Measurements from ENCODE around the gene NCS1.

The NCS1 gene

DNA sequence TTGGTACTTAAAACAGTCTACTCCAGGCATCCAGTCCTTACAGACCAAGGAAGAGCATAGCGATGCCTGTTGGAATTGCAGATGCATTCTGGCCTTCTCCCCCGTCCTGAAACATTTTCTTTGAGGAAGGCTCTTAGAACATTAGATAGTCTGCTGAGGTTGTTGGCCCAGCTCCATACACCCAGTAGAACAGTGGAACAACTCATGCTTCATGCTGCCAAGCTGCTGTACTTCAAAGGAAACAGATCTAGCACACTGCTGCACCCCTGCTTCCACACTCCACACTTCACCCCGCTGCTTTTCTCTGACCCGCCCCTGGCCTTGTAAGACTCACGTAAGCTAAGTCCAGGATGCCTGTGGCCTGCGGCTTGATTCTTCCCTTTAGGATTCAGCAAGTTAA is 33.4 kb upstream of the NCS1 start:
- peaks cover 8% of the 10 kb centered on the region for H3K4me1 ChIP-seq (ENCODE audit: control insufficient read depth, insufficient read depth, low read length)
- no peaks in the 10 kb centered on the region for H3K36me3 ChIP-seq (ENCODE audit: control insufficient read depth, insufficient read depth, low read length)
- no peaks in the 10 kb centered on the region for H3K9me3 ChIP-seq (ENCODE audit: control insufficient read depth, low read length)
- H3K27me3 ChIP-seq (ENCODE audit: control insufficient read depth, insufficient read depth, low read length), result peaks cover 14% of the 10 kb centered on the region
- H3K9ac ChIP-seq (ENCODE audit: low read length), result no peak overlapping the region
- no peak overlapping the region for H3K4me3 ChIP-seq (ENCODE audit: low read length)

- Histone ChIP-seq H3K36me3 (ENCODE audit: control insufficient read depth, insufficient read depth, low read length) (no peaks in the 10 kb centered on the region), H3K4me1 (ENCODE audit: control insufficient read depth, insufficient read depth, low read length) (peaks cover 12% of the 10 kb centered on the region)
Measured at GRCh38 chr9:130139251-130139650, 33.0 kb upstream of the NCS1 start.

GRCh38 chr9:130140706-130141105 is 31.5 kb upstream of the NCS1 start:
- H3K27me3 ChIP-seq (ENCODE audit: control insufficient read depth, insufficient read depth, low read length), result peaks cover 28% of the 10 kb centered on the region
- no peak overlapping the region for H3K4me3 ChIP-seq (ENCODE audit: low read length)
- peaks cover 12% of the 10 kb centered on the region for H3K4me1 ChIP-seq (ENCODE audit: control insufficient read depth, insufficient read depth, low read length)
- H3K36me3 ChIP-seq (ENCODE audit: control insufficient read depth, insufficient read depth, low read length), result no peaks in the 10 kb centered on the region
- H3K9me3 ChIP-seq (ENCODE audit: control insufficient read depth, low read length), result no peaks in the 10 kb centered on the region
- no peak overlapping the region for H3K9ac ChIP-seq (ENCODE audit: low read length)

More at GRCh38 chr9:130139251-130139650, 33.0 kb upstream of the NCS1 start:
- H3K9me3 ChIP-seq (ENCODE audit: control insufficient read depth, low read length), result no peaks in the 10 kb centered on the region
- H3K4me3 ChIP-seq (ENCODE audit: low read length), result no peak overlapping the region
- peaks cover 17% of the 10 kb centered on the region for H3K27me3 ChIP-seq (ENCODE audit: control insufficient read depth, insufficient read depth, low read length)
- no peak overlapping the region for H3K9ac ChIP-seq (ENCODE audit: low read length)

DNA sequence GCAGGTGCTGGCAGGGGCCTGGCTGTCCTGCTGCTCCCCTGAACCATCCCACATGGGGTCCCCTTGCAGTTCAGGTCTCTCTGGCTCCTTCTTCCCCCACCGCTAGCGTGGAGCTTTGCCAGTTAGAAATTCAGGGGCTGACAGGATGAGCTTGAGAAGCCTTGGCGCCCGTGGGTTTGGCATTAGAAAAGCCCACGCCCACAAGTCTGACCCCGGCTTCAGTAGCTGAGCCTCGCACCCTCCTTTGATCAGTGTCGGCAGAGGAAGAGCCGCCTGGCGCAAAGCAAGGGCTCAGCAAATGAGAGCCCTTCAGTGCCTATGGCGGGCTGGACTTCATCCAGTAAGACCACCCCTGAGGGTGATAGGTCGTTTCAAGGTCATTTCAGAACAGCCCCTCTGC is 30.1 kb upstream of the NCS1 start:
- H3K27me3 ChIP-seq (ENCODE audit: control insufficient read depth, insufficient read depth, low read length), result peaks cover 31% of the 10 kb centered on the region
- H3K4me3 ChIP-seq (ENCODE audit: low read length), result no peak overlapping the region
- no peak overlapping the region for H3K9ac ChIP-seq (ENCODE audit: low read length)
- no peaks in the 10 kb centered on the region for H3K9me3 ChIP-seq (ENCODE audit: control insufficient read depth, low read length)
- H3K36me3 ChIP-seq (ENCODE audit: control insufficient read depth, insufficient read depth, low read length), result no peaks in the 10 kb centered on the region
- peaks cover 12% of the 10 kb centered on the region for H3K4me1 ChIP-seq (ENCODE audit: control insufficient read depth, insufficient read depth, low read length)

- Histone ChIP-seq H3K4me3 (ENCODE audit: low read length) (no peak overlapping the region), H3K9ac (ENCODE audit: low read length) (no peak overlapping the region), H3K9me3 (ENCODE audit: control insufficient read depth, low read length) (no peaks in the 10 kb centered on the region), H3K4me1 (ENCODE audit: control insufficient read depth, insufficient read depth, low read length) (peaks cover 12% of the 10 kb centered on the region), H3K36me3 (ENCODE audit: control insufficient read depth, insufficient read depth, low read length) (no peaks in the 10 kb centered on the region), H3K27me3 (ENCODE audit: control insufficient read depth, insufficient read depth, low read length) (peaks cover 31% of the 10 kb centered on the region)
Measured at GRCh38 chr9:130142641-130143040, 29.6 kb upstream of the NCS1 start.

DNA sequence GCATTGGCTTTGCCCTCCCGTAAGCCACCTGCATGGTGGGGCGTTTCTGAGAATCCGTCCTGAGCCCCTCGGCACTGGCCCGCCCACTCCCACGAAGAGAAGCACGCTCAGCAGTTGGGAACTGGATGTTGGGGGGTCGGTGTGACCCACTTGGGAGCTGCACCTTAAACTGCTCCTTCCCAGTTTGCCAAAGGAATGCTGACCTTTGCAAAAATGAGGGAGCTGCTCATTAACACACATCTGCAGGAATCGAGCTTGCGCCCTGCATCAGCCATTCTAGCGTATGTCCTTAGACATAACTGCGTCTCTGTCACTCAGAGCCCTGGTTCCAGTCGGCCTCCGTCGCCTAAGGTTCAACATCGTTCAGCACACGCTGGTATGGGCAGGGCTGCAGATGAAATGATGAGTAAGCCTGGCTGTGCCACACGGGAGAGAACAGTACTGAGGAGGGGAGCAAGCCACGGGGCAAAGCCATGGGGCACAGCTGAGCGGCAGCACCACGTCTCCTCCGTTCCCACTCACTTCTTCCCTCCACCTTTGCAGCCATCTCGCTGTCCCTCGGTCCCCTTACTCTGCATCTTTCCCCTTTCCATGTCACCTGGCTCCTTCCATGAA is 28.8 kb upstream of the NCS1 start:
- Histone ChIP-seq H3K27me3 (ENCODE audit: control insufficient read depth, insufficient read depth, low read length) (peaks cover 31% of the 10 kb centered on the region), H3K9me3 (ENCODE audit: control insufficient read depth, low read length) (no peaks in the 10 kb centered on the region), H3K4me3 (ENCODE audit: low read length) (no peak overlapping the region), H3K9ac (ENCODE audit: low read length) (no peak overlapping the region), H3K4me1 (ENCODE audit: control insufficient read depth, insufficient read depth, low read length) (peaks cover 12% of the 10 kb centered on the region), H3K36me3 (ENCODE audit: control insufficient read depth, insufficient read depth, low read length) (no peaks in the 10 kb centered on the region)

- H3K9me3 ChIP-seq (ENCODE audit: control insufficient read depth, low read length), result no peaks in the 10 kb centered on the region
- H3K27me3 ChIP-seq (ENCODE audit: control insufficient read depth, insufficient read depth, low read length), result peaks cover 31% of the 10 kb centered on the region
- H3K9ac ChIP-seq (ENCODE audit: low read length), result no peak overlapping the region
- peaks cover 7% of the 10 kb centered on the region for H3K4me1 ChIP-seq (ENCODE audit: control insufficient read depth, insufficient read depth, low read length)
- H3K36me3 ChIP-seq (ENCODE audit: control insufficient read depth, insufficient read depth, low read length), result no peaks in the 10 kb centered on the region
- no peak overlapping the region for H3K4me3 ChIP-seq (ENCODE audit: low read length)
Measured at GRCh38 chr9:130143958-130144366, 28.2 kb upstream of the NCS1 start.

GRCh38 chr9:130144703-130145102 is 27.5 kb upstream of the NCS1 start:
- no peak overlapping the region for H3K9ac ChIP-seq (ENCODE audit: low read length)
- H3K9me3 ChIP-seq (ENCODE audit: control insufficient read depth, low read length), result no peaks in the 10 kb centered on the region
- peaks cover 31% of the 10 kb centered on the region for H3K27me3 ChIP-seq (ENCODE audit: control insufficient read depth, insufficient read depth, low read length)
- H3K4me3 ChIP-seq (ENCODE audit: low read length), result no peak overlapping the region
- peaks cover 4% of the 10 kb centered on the region for H3K4me1 ChIP-seq (ENCODE audit: control insufficient read depth, insufficient read depth, low read length)
- no peaks in the 10 kb centered on the region for H3K36me3 ChIP-seq (ENCODE audit: control insufficient read depth, insufficient read depth, low read length)

DNA sequence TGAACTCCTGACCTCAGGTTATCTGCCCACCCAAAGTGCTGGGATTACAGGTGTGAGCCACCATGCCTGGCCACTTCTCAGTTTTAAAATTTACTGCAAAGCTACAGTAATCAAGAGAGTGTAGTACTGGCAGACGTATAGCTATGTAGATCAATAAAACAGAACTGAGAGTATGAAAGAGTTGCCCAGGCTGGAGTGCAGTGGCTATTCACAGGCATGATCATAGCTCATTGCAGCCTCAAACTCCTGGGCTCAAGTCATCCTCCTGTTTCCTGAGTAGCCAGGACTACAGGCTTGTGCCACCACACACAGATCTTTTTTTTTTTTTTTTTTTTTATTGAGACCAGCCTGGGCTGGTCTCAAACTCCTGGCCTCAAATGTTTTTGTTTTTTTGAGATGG is 26.5 kb upstream of the NCS1 start:
- H3K27me3 ChIP-seq (ENCODE audit: control insufficient read depth, insufficient read depth, low read length), result peaks cover 31% of the 10 kb centered on the region
- no peaks in the 10 kb centered on the region for H3K36me3 ChIP-seq (ENCODE audit: control insufficient read depth, insufficient read depth, low read length)

DNA sequence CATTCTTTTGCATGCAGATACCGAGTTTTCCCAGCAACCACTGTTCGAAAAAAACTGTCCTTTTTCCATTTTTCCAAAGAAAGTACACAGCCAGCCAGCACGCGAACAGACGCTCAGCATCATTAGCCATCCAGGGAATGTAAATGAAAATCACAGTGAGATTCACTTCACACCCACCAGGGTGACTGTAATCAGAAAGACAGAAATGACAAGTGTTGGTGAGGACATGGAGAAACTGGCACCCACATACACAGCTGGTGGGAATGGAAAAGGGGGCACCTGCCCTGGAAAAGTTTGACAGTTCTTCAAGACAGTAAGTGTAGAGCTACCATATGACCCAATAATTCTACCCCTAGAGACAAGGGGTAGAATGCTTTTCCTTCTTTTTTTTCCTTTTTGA is 25.0 kb upstream of the NCS1 start:
- Histone ChIP-seq H3K9me3 (ENCODE audit: control insufficient read depth, low read length) (no peaks in the 10 kb centered on the region), H3K27me3 (ENCODE audit: control insufficient read depth, insufficient read depth, low read length) (peaks cover 31% of the 10 kb centered on the region), H3K36me3 (ENCODE audit: control insufficient read depth, insufficient read depth, low read length) (no peaks in the 10 kb centered on the region), H3K9ac (ENCODE audit: low read length) (no peak overlapping the region), H3K4me1 (ENCODE audit: control insufficient read depth, insufficient read depth, low read length) (peaks cover 4% of the 10 kb centered on the region), H3K4me3 (ENCODE audit: low read length) (no peak overlapping the region)

More for the DNA sequence above, 26.5 kb upstream of the NCS1 start:
- Histone ChIP-seq H3K9ac (ENCODE audit: low read length) (no peak overlapping the region), H3K9me3 (ENCODE audit: control insufficient read depth, low read length) (no peaks in the 10 kb centered on the region), H3K4me3 (ENCODE audit: low read length) (no peak overlapping the region), H3K4me1 (ENCODE audit: control insufficient read depth, insufficient read depth, low read length) (peaks cover 4% of the 10 kb centered on the region)

- no peak overlapping the region for H3K4me3 ChIP-seq (ENCODE audit: low read length)
- no peaks in the 10 kb centered on the region for H3K36me3 ChIP-seq (ENCODE audit: control insufficient read depth, insufficient read depth, low read length)
- H3K4me1 ChIP-seq (ENCODE audit: control insufficient read depth, insufficient read depth, low read length), result peaks cover 4% of the 10 kb centered on the region
- H3K9ac ChIP-seq (ENCODE audit: low read length), result no peak overlapping the region
- H3K9me3 ChIP-seq (ENCODE audit: control insufficient read depth, low read length), result no peaks in the 10 kb centered on the region
- H3K27me3 ChIP-seq (ENCODE audit: control insufficient read depth, insufficient read depth, low read length), result peaks cover 26% of the 10 kb centered on the region
Measured at GRCh38 chr9:130147910-130148309, 24.3 kb upstream of the NCS1 start.

DNA sequence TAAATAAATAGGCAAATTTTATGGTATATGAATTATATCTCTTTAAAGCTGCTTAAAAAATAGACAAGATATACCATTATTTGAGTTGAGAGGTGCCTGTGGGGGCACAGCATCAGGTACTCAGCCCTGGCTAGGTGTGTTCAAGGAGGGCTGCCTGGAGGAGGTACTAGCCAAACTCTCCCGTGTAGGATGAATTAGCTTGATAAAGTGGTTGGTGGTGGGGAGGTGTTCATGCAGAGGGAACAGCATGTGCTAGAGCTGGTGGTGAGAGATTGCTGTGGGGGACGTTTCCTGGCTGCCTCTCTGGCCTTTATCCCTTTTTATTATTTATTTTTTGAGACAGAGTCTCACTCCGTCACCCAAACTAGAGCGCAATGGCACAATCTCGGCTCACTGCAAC is 23.2 kb upstream of the NCS1 start:
- Histone ChIP-seq H3K27me3 (ENCODE audit: control insufficient read depth, insufficient read depth, low read length) (peaks cover 14% of the 10 kb centered on the region), H3K4me3 (ENCODE audit: low read length) (no peak overlapping the region), H3K36me3 (ENCODE audit: control insufficient read depth, insufficient read depth, low read length) (no peaks in the 10 kb centered on the region), H3K4me1 (ENCODE audit: control insufficient read depth, insufficient read depth, low read length) (peaks cover 2% of the 10 kb centered on the region), H3K9ac (ENCODE audit: low read length) (no peak overlapping the region), H3K9me3 (ENCODE audit: control insufficient read depth, low read length) (no peaks in the 10 kb centered on the region)

Data from mucosa of stomach (tissue), 1 donor.